Small intestine (tissue), 7 donors: ENCODE data around the gene NEURL3. TPM values are rescaled to one million over a fixed set of nuclear protein-coding genes. Genes with fewer than 3 reads are reported as not detected.
"Not testable (repeated sequence)": the region's sequence is repeated elsewhere in the genome, so short reads cannot be mapped to it uniquely, and the experiment has no call there.

Source experiments
- DNase-seq, 2 donors: peaks; one replicate each; pipeline versions ENCODE4 v3.0.0 to v3.0.0-alpha.2; 2013
- FAIRE-seq: peaks from 2 replicates; lab custom pipeline; 2012; peaks lifted over from hg19 to GRCh38; lab: Jason Lieb, UNC
- H3K27ac ChIP-seq, 3 donors: one replicate each; pipeline ENCODE4 v1.5.1; 2013; ENCODE audit warnings: low read length in 2 of 3, mild to moderate bottlenecking in 2 of 3, control low read depth in 1 of 3, inconsistent platforms in 1 of 3, low read depth in 1 of 3, moderate library complexity in 1 of 3
- H3K27me3 ChIP-seq, 3 donors: one replicate each; pipeline ENCODE4 v1.6.1; 2013; ENCODE audit warnings: low read length in 3 of 3, inconsistent platforms in 1 of 3; ENCODE audit not compliant: control insufficient read depth in 3 of 3, insufficient read depth in 3 of 3
- H3K36me3 ChIP-seq, 3 donors: one replicate each; pipeline ENCODE4 v1.6.1; 2013; ENCODE audit warnings: low read length in 3 of 3, inconsistent platforms in 1 of 3, low read depth in 1 of 3, mild to moderate bottlenecking in 1 of 3, moderate library complexity in 1 of 3; ENCODE audit not compliant: control insufficient read depth in 3 of 3, insufficient read depth in 2 of 3
- H3K4me1 ChIP-seq, 3 donors: one replicate each; pipeline ENCODE4 v1.6.1; 2013; ENCODE audit warnings: low read length in 2 of 3, inconsistent platforms in 1 of 3, low read depth in 1 of 3, mild to moderate bottlenecking in 1 of 3, moderate library complexity in 1 of 3; ENCODE audit not compliant: control insufficient read depth in 3 of 3, insufficient read depth in 2 of 3
- H3K4me3 ChIP-seq, 3 donors: one replicate each; pipeline ENCODE4 v1.5.1; 2013; ENCODE audit warnings: low read length in 3 of 3, control low read depth in 1 of 3, inconsistent platforms in 1 of 3, low read depth in 1 of 3, mild to moderate bottlenecking in 1 of 3, moderate library complexity in 1 of 3
- H3K9me3 ChIP-seq, 2 donors: one replicate each; pipeline ENCODE4 v1.6.1; 2013; ENCODE audit warnings: low read depth in 1 of 2, low read length in 1 of 2; ENCODE audit not compliant: control insufficient read depth in 2 of 2, insufficient read depth in 1 of 2
- WGBS, 3 donors: extraction: QIAGEN DNeasy Blood & Tissue Kit; methylation state at CpG; one replicate each; pipeline ENCODE4 v1.1.7; 2013; 5-methylcytosine and 5-hydroxymethylcytosine counted together
- polyA plus RNA-seq, 4 donors: library from polyadenylated mRNA; stranded (reverse) in 3 of 4; unstranded in 1 of 4; fragments of 200-250 nt in 3 of 4; fragments of 120-200 nt in 1 of 4; gene quantifications; one replicate each; pipeline versions ENCODE4 v1.2.1 to v1.2.3, GENCODE V29; 2013
- donor health status: healthy with polysubstance abuse.
- donor health status: control.
- donor health status: control.
- donor health status: Bipolar disorder and iron deficiency.
- donor health status: healthy.

Gene NEURL3
- polyA plus RNA-seq, 4 donors = 0.61 to 6.2 (median 3.1) TPM

DNA sequence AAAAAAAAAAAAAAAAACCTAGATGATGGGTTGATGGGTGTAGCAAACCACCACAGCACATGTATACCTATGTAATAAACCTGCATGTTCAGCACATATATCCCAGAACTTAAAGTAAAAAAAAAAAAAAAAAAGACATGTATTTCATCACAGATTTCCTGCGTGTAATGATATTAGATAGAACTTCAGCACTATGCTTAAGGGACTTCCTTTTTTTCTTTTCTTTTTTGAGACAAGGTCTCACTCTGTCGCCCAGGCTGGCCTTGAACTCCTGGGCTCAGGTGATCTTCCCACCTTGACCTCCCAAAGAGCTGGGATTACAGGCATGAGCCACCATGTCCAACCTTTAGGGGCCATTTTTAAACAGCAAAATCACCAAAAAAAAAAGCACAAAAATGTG is 42.0 kb downstream of the NEURL3 start:
- WGBS, 3 donors = 77 to 83% (median 82%) methylated on average over 2 of the region's 2 CpGs
- Histone ChIP-seq H3K36me3 (no peaks in the 10 kb centered on the region), H3K4me3 (no peak overlapping the region), H3K9me3 (no peaks in the 10 kb centered on the region), H3K27me3 (peaks cover 0 to 2% (median 2%) of the 10 kb centered on the region in 3 donors), H3K4me1 (no peaks in the 10 kb centered on the region), H3K27ac (no peak overlapping the region)
- DNase-seq (no peak), FAIRE-seq (no peak)

- not testable (repeated sequence) for H3K9me3 ChIP-seq, FAIRE-seq, DNase-seq, H3K27ac ChIP-seq, H3K4me1 ChIP-seq, H3K36me3 ChIP-seq, H3K27me3 ChIP-seq, H3K4me3 ChIP-seq
- 95% methylated on average over 30 of the region's 30 CpGs; no CpG with 5 or more reads in 2 of the 3 donors for WGBS, 3 donors
Measured at GRCh38 chr2:96461616-96462015, 43.5 kb downstream of the NEURL3 start.

- Histone ChIP-seq H3K27ac (no peak overlapping the region), H3K27me3 (peaks cover 0 to 3% (median 0%) of the 10 kb centered on the region in 3 donors), H3K36me3 (no peaks in the 10 kb centered on the region), H3K4me3 (no peak overlapping the region), H3K4me1 (no peaks in the 10 kb centered on the region), H3K9me3 (no peaks in the 10 kb centered on the region)
- DNase-seq (no peak), FAIRE-seq (no peak)
- WGBS, 3 donors = 69 to 79% (median 76%) methylated on average over 6 of the region's 6 CpGs
Measured at GRCh38 chr2:96452053-96452452, 53.1 kb downstream of the NEURL3 start.

GRCh38 chr2:96449637-96450036 is 55.5 kb downstream of the NEURL3 start:
- H3K4me3 ChIP-seq = no peak overlapping the region
- no peaks in the 10 kb centered on the region for H3K4me1 ChIP-seq
- 55 to 63% (median 57%) methylated on average over 6 of the region's 6 CpGs for WGBS, 3 donors
- H3K9me3 ChIP-seq = no peaks in the 10 kb centered on the region
- FAIRE-seq (no peak), DNase-seq (no peak)
- H3K36me3 ChIP-seq = no peaks in the 10 kb centered on the region
- H3K27me3 ChIP-seq = peaks cover 0 to 3% (median 0%) of the 10 kb centered on the region in 3 donors
- H3K27ac ChIP-seq = no peak overlapping the region

GRCh38 chr2:96449174-96449573 is 56.0 kb downstream of the NEURL3 start:
- DNase-seq (no peak), FAIRE-seq (no peak)
- 64 to 70% (median 67%) methylated on average over 2 of the region's 2 CpGs for WGBS, 3 donors
- Histone ChIP-seq H3K27ac (no peak overlapping the region), H3K36me3 (no peaks in the 10 kb centered on the region), H3K9me3 (no peaks in the 10 kb centered on the region), H3K27me3 (no peaks in the 10 kb centered on the region), H3K4me1 (no peaks in the 10 kb centered on the region), H3K4me3 (no peak overlapping the region)

GRCh38 chr2:96447726-96448125 is 57.4 kb downstream of the NEURL3 start:
- H3K36me3 ChIP-seq = no peaks in the 10 kb centered on the region

More at GRCh38 chr2:96447726-96448125, 57.4 kb downstream of the NEURL3 start:
- Histone ChIP-seq H3K9me3 (no peaks in the 10 kb centered on the region), H3K4me3 (no peak overlapping the region), H3K4me1 (no peaks in the 10 kb centered on the region), H3K27ac (no peak overlapping the region), H3K27me3 (no peaks in the 10 kb centered on the region)
- no peak for DNase-seq
- no peak for FAIRE-seq

Other genes starting within 250 kb of the NEURL3 start
- gene TMEM127, start 239.4 kb downstream of the NEURL3 start, polyA plus RNA-seq = 10 to 100 TPM; 12.1 to 47.9 (median 21.1) TPM
- gene CIAO1, start 239.1 kb downstream of the NEURL3 start, polyA plus RNA-seq = 10 to 100 TPM; 50.3 to 73.2 (median 56.6) TPM
- gene SNRNP200, start 199.8 kb downstream of the NEURL3 start, polyA plus RNA-seq = 100 to 1,000 TPM in 1 of 4 donors, 10 to 100 TPM in 3; 55.4 to 156 (median 66.9) TPM
- 1 to 10 TPM in 1 of 4 donors, under 1 TPM in 2, not detected in 1; 0.27 to 1.9 (median 0.92) TPM for gene ITPRIPL1, start 180.0 kb downstream of the NEURL3 start, polyA plus RNA-seq
- gene NCAPH, start 169.6 kb downstream of the NEURL3 start, polyA plus RNA-seq = 10 to 100 TPM in 1 of 4 donors, 1 to 10 TPM in 3; 1.6 to 16.7 (median 5.6) TPM
- 10 to 100 TPM in 1 of 4 donors, 1 to 10 TPM in 3; 2.9 to 15.2 (median 7.8) TPM for gene ARID5A, start 31.4 kb upstream of the NEURL3 start, polyA plus RNA-seq
- 10 to 100 TPM; 13.5 to 39.7 (median 18.0) TPM for gene KANSL3, start 133.0 kb upstream of the NEURL3 start, polyA plus RNA-seq
- gene FER1L5, start 137.4 kb upstream of the NEURL3 start, polyA plus RNA-seq = 1 to 10 TPM in 1 of 4 donors, under 1 TPM in 1, not detected in 2; 0.09 to 1.2 TPM
- gene LMAN2L, start 234.7 kb upstream of the NEURL3 start, polyA plus RNA-seq = 10 to 100 TPM in 2 of 4 donors, 1 to 10 TPM in 2; 3.5 to 31.1 (median 8.3) TPM